ENCODE measurements around the gene CLCNKB.

CLCNKB gene

GRCh38 chr1:16080422-16081150 lies 37.0 kb downstream of the CLCNKB start:
- 92% methylated on average over 5 of the region's 5 CpGs for WGBS
- H3K9me3 ChIP-seq (ENCODE audit: insufficient read depth, low read depth, low read length) = no peaks in the 10 kb centered on the region
- no peaks in the 10 kb centered on the region for H3K36me3 ChIP-seq (ENCODE audit: insufficient read depth, low read length)
- H3K4me3 ChIP-seq (ENCODE audit: low read length) = no peak overlapping the region
- H3K27ac ChIP-seq (ENCODE audit: low read depth, low read length) = no peak overlapping the region
- no peak overlapping the region for H3K9ac ChIP-seq (ENCODE audit: low read depth, low read length)
- 0 out of 2 replicates have a peak, but pooled peaks cover 2% of the 10 kb centered on the region for H3K4me1 ChIP-seq (ENCODE audit: insufficient read depth, low read length)
- H3K27me3 ChIP-seq (ENCODE audit: insufficient read depth, low read length) = peaks cover 9% of the 10 kb centered on the region

GRCh38 chr1:16081636-16082035 lies 38.1 kb downstream of the CLCNKB start:
- Histone ChIP-seq H3K9ac (ENCODE audit: low read depth, low read length) (no peak overlapping the region), H3K27me3 (ENCODE audit: insufficient read depth, low read length) (no peaks in the 10 kb centered on the region), H3K4me1 (ENCODE audit: insufficient read depth, low read length) (0 out of 2 replicates have a peak, but pooled peaks cover 2% of the 10 kb centered on the region), H3K9me3 (ENCODE audit: insufficient read depth, low read depth, low read length) (no peaks in the 10 kb centered on the region), H3K4me3 (ENCODE audit: low read length) (no peak overlapping the region), H3K36me3 (ENCODE audit: insufficient read depth, low read length) (no peaks in the 10 kb centered on the region), H3K27ac (ENCODE audit: low read depth, low read length) (no peak overlapping the region)
- 90% methylated on average over 9 of the region's 9 CpGs for WGBS

GRCh38 chr1:16082283-16083038 lies 38.9 kb downstream of the CLCNKB start:
- no peak overlapping the region for H3K4me3 ChIP-seq (ENCODE audit: low read length)
- no peaks in the 10 kb centered on the region for H3K27me3 ChIP-seq (ENCODE audit: insufficient read depth, low read length)
- no peak overlapping the region for H3K9ac ChIP-seq (ENCODE audit: low read depth, low read length)
- no peak overlapping the region for H3K27ac ChIP-seq (ENCODE audit: low read depth, low read length)
- no peaks in the 10 kb centered on the region for H3K36me3 ChIP-seq (ENCODE audit: insufficient read depth, low read length)
- 61% methylated on average over 9 of the region's 9 CpGs for WGBS
- H3K9me3 ChIP-seq (ENCODE audit: insufficient read depth, low read depth, low read length) = no peaks in the 10 kb centered on the region
- H3K4me1 ChIP-seq (ENCODE audit: insufficient read depth, low read length) = 0 out of 2 replicates have a peak, but pooled peaks cover 2% of the 10 kb centered on the region

- H3K9ac ChIP-seq (ENCODE audit: low read depth, low read length) = no peak overlapping the region
- H3K36me3 ChIP-seq (ENCODE audit: insufficient read depth, low read length) = no peaks in the 10 kb centered on the region
- 86% methylated on average over 5 of the region's 5 CpGs for WGBS
- H3K9me3 ChIP-seq (ENCODE audit: insufficient read depth, low read depth, low read length) = no peaks in the 10 kb centered on the region
- H3K4me1 ChIP-seq (ENCODE audit: insufficient read depth, low read length) = 0 out of 2 replicates have a peak, but pooled peaks cover 2% of the 10 kb centered on the region
- no peaks in the 10 kb centered on the region for H3K27me3 ChIP-seq (ENCODE audit: insufficient read depth, low read length)
- no peak overlapping the region for H3K27ac ChIP-seq (ENCODE audit: low read depth, low read length)
- no peak overlapping the region for H3K4me3 ChIP-seq (ENCODE audit: low read length)
Observed at GRCh38 chr1:16083486-16083885, 39.9 kb downstream of the CLCNKB start.

GRCh38 chr1:16085522-16085921 lies 41.9 kb downstream of the CLCNKB start:
- 83% methylated on average over 6 of the region's 6 CpGs for WGBS

GRCh38 chr1:16087733-16088132 lies 44.2 kb downstream of the CLCNKB start:
- H3K36me3 ChIP-seq (ENCODE audit: insufficient read depth, low read length) = no peaks in the 10 kb centered on the region
- no peak overlapping the region for H3K4me3 ChIP-seq (ENCODE audit: low read length)
- 75% methylated on average over 7 of the region's 7 CpGs for WGBS
- no peak overlapping the region for H3K27ac ChIP-seq (ENCODE audit: low read depth, low read length)
- no peaks in the 10 kb centered on the region for H3K27me3 ChIP-seq (ENCODE audit: insufficient read depth, low read length)
- H3K9ac ChIP-seq (ENCODE audit: low read depth, low read length) = no peak overlapping the region
- no peaks in the 10 kb centered on the region for H3K9me3 ChIP-seq (ENCODE audit: insufficient read depth, low read depth, low read length)
- H3K4me1 ChIP-seq (ENCODE audit: insufficient read depth, low read length) = no peaks in the 10 kb centered on the region

More at GRCh38 chr1:16085522-16085921, 41.9 kb downstream of the CLCNKB start:
- Histone ChIP-seq H3K27ac (ENCODE audit: low read depth, low read length) (no peak overlapping the region), H3K36me3 (ENCODE audit: insufficient read depth, low read length) (no peaks in the 10 kb centered on the region), H3K27me3 (ENCODE audit: insufficient read depth, low read length) (no peaks in the 10 kb centered on the region), H3K9ac (ENCODE audit: low read depth, low read length) (no peak overlapping the region), H3K4me1 (ENCODE audit: insufficient read depth, low read length) (no peaks in the 10 kb centered on the region), H3K9me3 (ENCODE audit: insufficient read depth, low read depth, low read length) (no peaks in the 10 kb centered on the region), H3K4me3 (ENCODE audit: low read length) (no peak overlapping the region)

GRCh38 chr1:16088351-16088911 lies 44.8 kb downstream of the CLCNKB start:
- no peaks in the 10 kb centered on the region for H3K4me1 ChIP-seq (ENCODE audit: insufficient read depth, low read length)
- no peaks in the 10 kb centered on the region for H3K27me3 ChIP-seq (ENCODE audit: insufficient read depth, low read length)
- WGBS = 89% methylated on average over 17 of the region's 17 CpGs
- no peak overlapping the region for H3K27ac ChIP-seq (ENCODE audit: low read depth, low read length)
- no peak overlapping the region for H3K9ac ChIP-seq (ENCODE audit: low read depth, low read length)
- H3K4me3 ChIP-seq (ENCODE audit: low read length) = no peak overlapping the region
- no peaks in the 10 kb centered on the region for H3K36me3 ChIP-seq (ENCODE audit: insufficient read depth, low read length)
- no peaks in the 10 kb centered on the region for H3K9me3 ChIP-seq (ENCODE audit: insufficient read depth, low read depth, low read length)

- Histone ChIP-seq H3K4me3 (ENCODE audit: low read length) (no peak overlapping the region), H3K27me3 (ENCODE audit: insufficient read depth, low read length) (no peaks in the 10 kb centered on the region), H3K36me3 (ENCODE audit: insufficient read depth, low read length) (no peaks in the 10 kb centered on the region), H3K9ac (ENCODE audit: low read depth, low read length) (no peak overlapping the region), H3K27ac (ENCODE audit: low read depth, low read length) (no peak overlapping the region), H3K4me1 (ENCODE audit: insufficient read depth, low read length) (no peaks in the 10 kb centered on the region), H3K9me3 (ENCODE audit: insufficient read depth, low read depth, low read length) (no peaks in the 10 kb centered on the region)
- WGBS = 86% methylated on average over 9 of the region's 9 CpGs
Observed at GRCh38 chr1:16088996-16089395, 45.4 kb downstream of the CLCNKB start.

- H3K27me3 ChIP-seq (ENCODE audit: insufficient read depth, low read length) = no peaks in the 10 kb centered on the region
- WGBS = 92% methylated on average over 5 of the region's 5 CpGs
Observed at GRCh38 chr1:16090076-16090826, 46.7 kb downstream of the CLCNKB start.

GRCh38 chr1:16091296-16091695 lies 47.7 kb downstream of the CLCNKB start:
- Histone ChIP-seq H3K27ac (ENCODE audit: low read depth, low read length) (no peak overlapping the region), H3K4me1 (ENCODE audit: insufficient read depth, low read length) (no peaks in the 10 kb centered on the region)
- 88% methylated on average over 8 of the region's 8 CpGs for WGBS

More at GRCh38 chr1:16090076-16090826, 46.7 kb downstream of the CLCNKB start:
- Histone ChIP-seq H3K27ac (ENCODE audit: low read depth, low read length) (no peak overlapping the region), H3K9me3 (ENCODE audit: insufficient read depth, low read depth, low read length) (no peaks in the 10 kb centered on the region), H3K9ac (ENCODE audit: low read depth, low read length) (no peak overlapping the region), H3K36me3 (ENCODE audit: insufficient read depth, low read length) (no peaks in the 10 kb centered on the region), H3K4me1 (ENCODE audit: insufficient read depth, low read length) (no peaks in the 10 kb centered on the region), H3K4me3 (ENCODE audit: low read length) (no peak overlapping the region)

More at GRCh38 chr1:16091296-16091695, 47.7 kb downstream of the CLCNKB start:
- H3K36me3 ChIP-seq (ENCODE audit: insufficient read depth, low read length) = no peaks in the 10 kb centered on the region
- H3K27me3 ChIP-seq (ENCODE audit: insufficient read depth, low read length) = no peaks in the 10 kb centered on the region
- H3K4me3 ChIP-seq (ENCODE audit: low read length) = no peak overlapping the region
- H3K9me3 ChIP-seq (ENCODE audit: insufficient read depth, low read depth, low read length) = no peaks in the 10 kb centered on the region
- H3K9ac ChIP-seq (ENCODE audit: low read depth, low read length) = no peak overlapping the region
